H1 (cell line): ENCODE data around the gene ANKRD13C. TPM values are rescaled to one million over a fixed set of nuclear protein-coding genes. Genes with fewer than 3 reads are reported as not detected.

Source experiments
- CTCF ChIA-PET: fragments of 300-600 bp; sonication (Branson Sonifier 250); formaldehyde crosslinking; loops from one replicate; lab custom pipeline; 2021; ENCODE audit not compliant: partially characterized antibody; lab: Charles Lee
- POLR2A ChIA-PET: fragments of 300-600 bp; sonication (Branson Sonifier 250); formaldehyde crosslinking; loops from one replicate; lab custom pipeline; 2021; ENCODE audit warnings: inconsistent platforms; ENCODE audit not compliant: partially characterized antibody; lab: Charles Lee
- DNase-seq, 2 experiments: peaks; one replicate each; pipeline versions ENCODE4 v3.0.0 to v3.0.0-alpha.2; 2010 to 2022; ENCODE audit warnings: low spot score in 2 of 2, low read depth in 1 of 2, mixed read lengths in 1 of 2
- FAIRE-seq: peaks from 2 replicates; lab custom pipeline; 2011; peaks lifted over from hg19 to GRCh38; lab: Jason Lieb, UNC
- H2AFZ ChIP-seq: 2 replicates; pipeline ENCODE4 v1.8.1; 2012; ENCODE audit warnings: low read length, inconsistent platforms
- H2AK5ac ChIP-seq: 2 replicates; pipeline ENCODE4 v1.6.1; 2013; ENCODE audit warnings: low read depth, low read length
- H2BK120ac ChIP-seq: replicated peaks from 2 replicates; pipeline ENCODE3; 2013; ENCODE audit warnings: low read depth, low read length, inconsistent platforms
- H2BK12ac ChIP-seq: 2 replicates; pipeline ENCODE4 v1.6.1; 2013; ENCODE audit warnings: low read depth, low read length
- H2BK15ac ChIP-seq: 2 replicates; pipeline ENCODE4 v1.6.1; 2013; ENCODE audit warnings: low read length
- H2BK20ac ChIP-seq: 2 replicates; pipeline ENCODE4 v1.6.1; 2013; ENCODE audit warnings: low read length
- H2BK5ac ChIP-seq: 2 replicates; pipeline ENCODE4 v1.6.1; 2013; ENCODE audit warnings: low read depth, low read length
- H3K14ac ChIP-seq: 2 replicates; pipeline ENCODE4 v1.6.1; 2013; ENCODE audit warnings: inconsistent platforms; ENCODE audit not compliant: insufficient read length
- H3K18ac ChIP-seq: 2 replicates; pipeline ENCODE4 v1.6.1; 2013; ENCODE audit warnings: low read length; ENCODE audit errors: extremely low read depth
- H3K23ac ChIP-seq: 2 replicates; pipeline ENCODE4 v1.6.1; 2013; ENCODE audit warnings: inconsistent platforms; ENCODE audit not compliant: insufficient read length
- H3K23me2 ChIP-seq: 2 replicates; pipeline ENCODE4 v1.6.1; 2013; ENCODE audit warnings: low read depth, low read length
- H3K27ac ChIP-seq: 2 replicates; pipeline ENCODE4 v1.6.1; 2011; ENCODE audit warnings: low read depth, low read length, inconsistent platforms
- H3K27me3 ChIP-seq, 4 experiments: replicated peaks in 1 of 4; 1 replicate in 1 of 4; 2 replicates in 3 of 4; pipeline versions ENCODE4 v1.6.1 to v1.8.1; 2011 to 2013; ENCODE audit warnings: low read length in 3 of 4, mild to moderate bottlenecking in 3 of 4, inconsistent platforms in 2 of 4, mixed read lengths in 2 of 4, moderate library complexity in 1 of 4; ENCODE audit not compliant: control insufficient read depth in 3 of 4, insufficient read depth in 3 of 4; ENCODE audit errors: extremely low read depth in 1 of 4
- H3K36me3 ChIP-seq, 4 experiments: 2 replicates each; pipeline versions ENCODE4 v1.6.1 to v1.8.1; 2011 to 2013; ENCODE audit warnings: mild to moderate bottlenecking in 4 of 4, low read length in 3 of 4, moderate library complexity in 2 of 4, control low read depth in 1 of 4, inconsistent platforms in 1 of 4; ENCODE audit not compliant: insufficient read depth in 4 of 4, control insufficient read depth in 2 of 4
- H3K4ac ChIP-seq: replicated peaks from 2 replicates; pipeline ENCODE3; 2013; ENCODE audit warnings: low read length, low read depth, mixed read lengths, inconsistent platforms; ENCODE audit not compliant: insufficient read length
- H3K4me1 ChIP-seq, 4 experiments: replicated peaks in 1 of 4; 1 replicate in 1 of 4; 2 replicates in 3 of 4; pipeline versions ENCODE4 v1.6.1 to v1.8.1; 2011 to 2013; ENCODE audit warnings: low read length in 3 of 4, inconsistent platforms in 2 of 4, mixed read lengths in 1 of 4; ENCODE audit not compliant: insufficient read depth in 4 of 4, control insufficient read depth in 3 of 4
- H3K4me2 ChIP-seq, 2 experiments: 2 replicates each; pipeline versions ENCODE4 v1.6.1 to v1.8.1; 2011 to 2013; ENCODE audit warnings: low read depth in 2 of 2, low read length in 2 of 2, control low read depth in 1 of 2, inconsistent platforms in 1 of 2, mild to moderate bottlenecking in 1 of 2; ENCODE audit not compliant: insufficient read depth in 1 of 2
- H3K4me3 ChIP-seq, 4 experiments: fragments of 200-600, 300-600 bp in 1 of 4; sonication (generic), shearing (Covaris generic), sonication (Bioruptor Twin) in 1 of 4; 2 replicates each; pipeline versions ENCODE4 v1.5.1 to v1.8.1; 2011 to 2016; ENCODE audit warnings: low read length in 4 of 4, low read depth in 3 of 4, control low read depth in 2 of 4, inconsistent platforms in 2 of 4, mild to moderate bottlenecking in 2 of 4, mixed read lengths in 1 of 4, moderate library complexity in 1 of 4; ENCODE audit not compliant: insufficient read depth in 2 of 4; ENCODE audit errors: extremely low read depth in 1 of 4
- H3K56ac ChIP-seq: replicated peaks from 2 replicates; pipeline ENCODE3; 2013; ENCODE audit warnings: low read depth, mild to moderate bottlenecking, mixed read lengths, low read length, inconsistent platforms; ENCODE audit not compliant: insufficient read length
- H3K79me1 ChIP-seq: 2 replicates; pipeline ENCODE4 v1.6.1; 2013; ENCODE audit warnings: low read depth, low read length, control low read depth
- H3K79me2 ChIP-seq, 2 experiments: 2 replicates each; pipeline versions ENCODE4 v1.6.1 to v1.8.1; 2012 to 2013; ENCODE audit warnings: low read length in 2 of 2, mild to moderate bottlenecking in 2 of 2, inconsistent platforms in 1 of 2; ENCODE audit not compliant: insufficient read depth in 2 of 2, control insufficient read depth in 1 of 2
- H3K9ac ChIP-seq, 4 experiments: replicated peaks in 1 of 4; 1 replicate in 1 of 4; 2 replicates in 3 of 4; pipeline versions ENCODE4 v1.6.1 to v1.8.1; 2011 to 2013; ENCODE audit warnings: low read depth in 3 of 4, low read length in 3 of 4, control low read depth in 2 of 4, mild to moderate bottlenecking in 2 of 4, moderate library complexity in 2 of 4, inconsistent platforms in 1 of 4; ENCODE audit errors: extremely low read depth in 1 of 4
- H3K9me3 ChIP-seq, 2 experiments: 2 replicates each; pipeline versions ENCODE4 v1.6.1 to v1.8.1; 2012 to 2013; ENCODE audit warnings: mild to moderate bottlenecking in 2 of 2, moderate library complexity in 2 of 2, control low read depth in 1 of 2, inconsistent platforms in 1 of 2, low read depth in 1 of 2, low read length in 1 of 2, mixed read lengths in 1 of 2; ENCODE audit not compliant: insufficient read depth in 2 of 2
- H4K20me1 ChIP-seq, 2 experiments: replicated peaks in 1 of 2; 2 replicates each; pipeline versions ENCODE3 to v1.8.1; 2011 to 2013; ENCODE audit warnings: inconsistent platforms in 2 of 2, low read length in 2 of 2, mild to moderate bottlenecking in 1 of 2; ENCODE audit not compliant: insufficient read depth in 2 of 2, control insufficient read depth in 1 of 2
- H4K5ac ChIP-seq: 2 replicates; pipeline ENCODE4 v1.6.1; 2013; ENCODE audit warnings: low read length, low read depth, mixed read lengths, inconsistent platforms; ENCODE audit not compliant: insufficient read length
- H4K8ac ChIP-seq: 2 replicates; pipeline ENCODE4 v1.8.0; 2013; ENCODE audit warnings: mild to moderate bottlenecking, moderate library complexity, low read length, inconsistent platforms; ENCODE audit not compliant: insufficient read depth; ENCODE audit errors: extremely low read depth
- H4K91ac ChIP-seq: replicated peaks from 2 replicates; pipeline ENCODE3; 2013; ENCODE audit warnings: low read length, mixed read lengths, inconsistent platforms; ENCODE audit not compliant: insufficient read length
- ATF2 ChIP-seq: IDR thresholded peaks from 2 replicates; pipeline ENCODE4 v1.6.1; 2012; ENCODE audit warnings: low read length, inconsistent platforms
- CTCF ChIP-seq, 3 experiments: IDR thresholded peaks; 1 replicate in 2 of 3; 2 replicates in 1 of 3; pipeline versions ENCODE4 v1.5.1 to v1.6.1; 2011; ENCODE audit warnings: low read length in 3 of 3, mild to moderate bottlenecking in 3 of 3, inconsistent platforms in 2 of 3, low read depth in 1 of 3, moderate library complexity in 1 of 3; ENCODE audit not compliant: insufficient read depth in 1 of 3; ENCODE audit errors: control extremely low read depth in 1 of 3
- GTF2F1 ChIP-seq: IDR thresholded peaks from 2 replicates; pipeline ENCODE4 v1.6.1; 2012; ENCODE audit warnings: low read depth, low read length, improper control_type of control experiment, borderline replicate concordance
- NRF1 ChIP-seq: IDR thresholded peaks from 2 replicates; pipeline ENCODE4 v1.6.1; 2011; ENCODE audit warnings: mild to moderate bottlenecking, low read depth, low read length, improper control_type of control experiment
- POLR2A ChIP-seq, 2 experiments: IDR thresholded peaks; 1 replicate in 1 of 2; 2 replicates in 1 of 2; pipeline ENCODE4 v1.6.1; 2011; ENCODE audit warnings: low read depth in 2 of 2, low read length in 2 of 2, mild to moderate bottlenecking in 2 of 2; ENCODE audit errors: control extremely low read depth in 1 of 2
- POLR2AphosphoS5 ChIP-seq: IDR thresholded peaks from 2 replicates; pipeline ENCODE4 v1.6.1; 2011; ENCODE audit warnings: low read depth, low read length
- WGBS, 2 experiments: shearing (Covaris generic) in 1 of 2; methylation state at CpG; one replicate each; pipeline versions ENCODE4 v1.1.6 to v1.1.7; 2013 to 2015; ENCODE audit warnings: low lambda C conversion rate in 2 of 2, mixed read lengths in 2 of 2, inconsistent platforms in 1 of 2, low coverage in 1 of 2, missing lambda C conversion rate in 1 of 2; ENCODE audit not compliant: insufficient replicate concordance in 2 of 2, insufficient coverage in 1 of 2, insufficient read length in 1 of 2; ENCODE audit errors: extremely low coverage in 1 of 2, missing lambda C conversion rate in 1 of 2; 5-methylcytosine and 5-hydroxymethylcytosine counted together
- polyA plus RNA-seq, 7 experiments: library from polyadenylated mRNA; depleted of rRNA in 3 of 7; stranded (reverse) in 5 of 7; unstranded in 2 of 7; fragments of >200 nt in 5 of 7; fragments of 200-250 nt in 2 of 7; gene quantifications; 1 replicate in 5 of 7; 2 replicates in 1 of 7; 4 replicates in 1 of 7; pipeline versions ENCODE4 v1.2.1 to v1.2.3, GENCODE V29; 2011 to 2013; ENCODE audit warnings: missing spikeins in 2 of 7, mixed read lengths in 2 of 7
- total RNA-seq: library from RNA; stranded (reverse); fragmentation: NEBNext Ultra II Directional; extraction: Animal tissue kit (Norgen Biotek cat#: 25700); gene quantifications from 2 replicates; pipeline ENCODE4 v1.2.1, GENCODE V29; 2021

The ANKRD13C gene
- total and polyA plus RNA-seq, 2 of the 8 experiments (the other 6 are each of a cell fraction or from before 2014, with no cell fraction given) = 4.8 to 21.7 TPM

- H2AFZ ChIP-seq = no peak overlapping the region
- no peaks in the 10 kb centered on the region for H3K9me3 ChIP-seq
- no peak overlapping the region for H2BK15ac ChIP-seq
- no peaks in the 10 kb centered on the region for H3K4me1 ChIP-seq
- no peaks in the 10 kb centered on the region for H3K79me1 ChIP-seq
- no peak overlapping the region for H3K27ac ChIP-seq
- H3K18ac ChIP-seq = no peak overlapping the region
- no peak overlapping the region for H3K4me2 ChIP-seq
- H4K5ac ChIP-seq = no peak overlapping the region
- H3K27me3 ChIP-seq = no peaks in the 10 kb centered on the region
- H3K4ac ChIP-seq = no peak overlapping the region
- FAIRE-seq (no peak), DNase-seq (no peak)
- no peaks in the 10 kb centered on the region for H3K23me2 ChIP-seq
- H4K20me1 ChIP-seq = no peaks in the 10 kb centered on the region
- no peak overlapping the region for H2BK12ac ChIP-seq
- WGBS, 2 experiments = 96% methylated on average over 2 of the region's 2 CpGs; no CpG with 5 or more reads in 1 of the 2 experiments
- no peak overlapping the region for H3K56ac ChIP-seq
- POLR2A ChIA-PET = interaction anchor here (1.2 to 9.2 kb wide), 2 partner anchors 27 to 31 kb away, joined by 4 to 58 read pairs; partner anchors contain the start of genes ANKRD13C and CTH
- no peak overlapping the region for H3K4me3 ChIP-seq
- H3K23ac ChIP-seq = no peak overlapping the region
- H3K14ac ChIP-seq = no peak overlapping the region
- no peak overlapping the region for H3K9ac ChIP-seq
- TF ChIP-seq CTCF (IDR thresholded peaks at IDR 0.05; ENCODE audit: control extremely low read depth in 1 of 3, insufficient read depth in 1 of 3, low read depth in 1 of 3, low read length in 3 of 3) (no peak), POLR2A (IDR thresholded peaks at IDR 0.05; ENCODE audit: control extremely low read depth in 1 of 2, low read depth in 2 of 2, low read length in 2 of 2) (no peak), NRF1 (no peak), ATF2 (no peak), GTF2F1 (no peak), POLR2AphosphoS5 (no peak)
- TF ChIP-seq, all 59 proteins: peak for 0
- no peak overlapping the region for H2BK5ac ChIP-seq
- no peaks in the 10 kb centered on the region for H3K79me2 ChIP-seq
- no peaks in the 10 kb centered on the region for H3K36me3 ChIP-seq
- H4K91ac ChIP-seq = no peak overlapping the region
- no peak overlapping the region for H2BK20ac ChIP-seq
- H2AK5ac ChIP-seq = no peak overlapping the region
- no peak overlapping the region for H4K8ac ChIP-seq
- no peak overlapping the region for H2BK120ac ChIP-seq
- CTCF ChIA-PET = no interaction called here
These were observed 30.0 kb upstream of the ANKRD13C start for GRCh38 chr1:70384542-70384941.
